ENCODE results near the gene CLEC3A.
A peak's percentile ranks its signal among the peaks of the same experiment; 100 is the strongest.

- TF ChIP-seq CTCF (IDR thresholded peaks at IDR 0.05) = peak; percentile 79
- no peak for TF ChIP-seq EZH2 (IDR thresholded peaks at IDR 0.05; ENCODE audit: borderline replicate concordance, insufficient read depth, low read depth, low read length, poor library complexity, severe bottlenecking)
These were observed 19.3 kb upstream of the CLEC3A start for GRCh38 chr16:78002915-78003538.

Data from B cell (primary cell).